ENCODE measurements around the gene ZNF76. TPM values are rescaled to one million over a fixed set of nuclear protein-coding genes. Genes with fewer than 3 reads are reported as not detected.

Gene ZNF76
- total RNA-seq, 1 experiment from 2014 or later, result 12.5 TPM

- no peak for DNase-seq (ENCODE audit: low read depth)
These were observed 7.9 kb downstream of the ZNF76 start for GRCh38 chr6:35267446-35267845.

DNA sequence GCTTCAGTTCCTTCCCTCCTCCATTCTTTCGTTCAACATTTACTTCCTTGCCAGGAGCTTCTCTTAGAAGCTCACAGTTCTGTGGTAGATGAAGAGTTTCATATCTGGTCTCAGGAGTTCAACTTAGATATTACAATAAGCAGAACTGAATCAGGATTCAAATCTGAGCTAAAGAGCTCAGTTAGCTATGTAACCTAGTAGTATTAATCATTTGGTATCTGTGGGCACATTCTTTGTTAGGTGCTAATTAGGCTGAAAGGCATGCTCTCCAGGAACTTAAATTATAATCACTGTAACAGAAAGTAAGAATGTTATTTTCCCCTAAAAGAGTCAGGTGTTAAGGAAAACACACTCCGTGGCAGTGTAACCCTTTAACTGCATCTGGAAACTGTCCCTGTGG is 8.4 kb downstream of the ZNF76 start:
- no peak for DNase-seq (ENCODE audit: low read depth)

DNA sequence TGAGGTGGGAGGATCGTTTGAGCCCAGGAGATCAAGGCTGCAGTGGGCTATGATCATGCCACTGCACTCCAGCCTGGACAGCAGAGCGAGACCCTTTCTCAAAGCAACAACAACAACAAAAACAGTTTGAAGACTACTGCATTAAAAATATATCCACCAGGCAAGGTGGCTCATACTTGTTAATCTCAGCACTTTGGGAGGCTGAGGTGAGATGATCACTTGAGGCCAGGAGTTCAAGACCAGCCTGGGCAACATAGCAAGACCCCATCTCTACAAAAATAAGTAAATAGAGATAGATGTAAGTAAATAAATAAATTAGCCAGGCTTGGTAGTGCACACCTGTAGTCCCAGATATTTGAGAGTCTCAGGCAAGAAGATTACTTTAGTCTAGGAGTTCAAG is 12.5 kb downstream of the ZNF76 start:
- DNase-seq (ENCODE audit: low read depth), result no peak

DNA sequence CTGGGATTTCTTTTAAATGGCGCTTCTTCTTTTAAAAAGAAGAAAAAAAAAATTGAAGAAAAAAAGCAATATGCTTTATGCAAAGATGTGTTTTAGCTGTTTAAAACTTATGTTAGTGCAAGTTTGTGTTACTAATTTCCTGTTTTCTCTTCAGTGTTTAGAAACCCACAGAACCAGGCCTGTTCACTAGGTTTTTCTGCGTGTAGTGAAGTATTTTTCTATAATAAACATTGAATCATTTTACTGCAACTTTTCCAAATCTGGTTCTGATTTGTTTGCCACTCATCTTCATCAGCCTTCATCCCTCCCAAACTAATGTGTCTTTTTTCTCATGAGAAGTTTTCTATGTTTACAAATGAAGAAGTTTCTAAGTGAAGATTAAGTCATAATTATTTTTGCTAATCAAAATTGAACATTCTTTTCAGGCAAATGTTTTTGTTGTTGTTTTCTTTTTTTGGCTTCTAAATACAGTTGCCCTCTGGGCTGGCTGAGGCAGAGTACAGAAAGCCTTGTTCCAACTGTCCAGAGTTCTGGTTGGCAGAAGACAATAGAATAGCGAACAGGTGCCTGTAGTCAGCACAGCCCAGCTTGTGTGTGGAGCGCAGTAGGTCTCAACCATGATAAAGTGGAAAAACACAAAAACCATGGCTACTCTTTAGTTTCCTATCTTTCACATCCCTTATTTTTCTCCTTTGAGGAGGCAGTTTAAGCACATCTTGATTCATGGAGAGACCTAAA is 14.5 kb downstream of the ZNF76 start:
- no peak for DNase-seq (ENCODE audit: low read depth)

DNA sequence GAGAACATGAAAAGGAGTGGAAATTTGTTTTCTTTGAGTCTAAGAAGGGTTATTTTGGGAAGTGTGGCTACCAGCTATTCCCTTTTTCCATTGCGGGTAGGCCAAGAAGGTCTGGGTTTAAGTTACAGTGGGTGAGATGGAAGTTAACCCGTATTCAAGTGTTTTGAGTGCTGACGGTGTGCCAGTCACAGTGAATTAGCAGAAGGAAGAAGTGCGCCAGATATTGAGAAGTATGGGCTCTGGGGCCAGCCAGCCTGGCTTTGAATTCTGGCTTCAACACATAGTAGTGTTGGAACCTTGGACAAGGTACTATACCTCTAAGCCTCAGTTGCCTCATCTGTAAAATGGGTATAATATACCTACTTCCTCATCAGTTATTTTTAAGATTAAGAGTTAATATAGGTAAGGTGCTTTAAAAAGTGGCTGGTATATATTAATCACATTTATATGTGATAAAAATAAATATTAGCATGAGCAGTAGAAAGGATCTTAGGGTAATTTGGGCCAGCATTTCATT is 16.3 kb downstream of the ZNF76 start:
- DNase-seq (ENCODE audit: low read depth), result no peak

DNA sequence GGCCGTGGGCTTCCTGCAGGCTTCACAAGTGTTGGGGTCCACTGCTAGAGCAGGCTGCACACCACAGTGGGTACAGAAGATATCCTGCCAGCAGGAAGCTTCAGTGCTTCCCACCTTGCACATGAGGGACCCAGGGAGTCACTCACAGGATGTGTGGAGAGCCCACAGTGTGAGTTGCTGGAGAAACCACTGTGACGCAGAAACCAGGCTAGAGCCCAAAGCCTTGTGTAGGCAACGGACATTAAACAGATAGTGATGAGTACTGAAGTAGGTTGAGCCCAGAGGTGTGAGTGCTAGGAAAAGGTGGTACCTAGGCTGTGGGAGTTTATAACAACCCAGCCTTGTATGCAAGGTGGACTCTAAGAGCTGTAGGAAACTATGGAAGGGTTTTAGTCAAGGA is 19.2 kb downstream of the ZNF76 start:
- DNase-seq (ENCODE audit: low read depth), result no peak

DNA sequence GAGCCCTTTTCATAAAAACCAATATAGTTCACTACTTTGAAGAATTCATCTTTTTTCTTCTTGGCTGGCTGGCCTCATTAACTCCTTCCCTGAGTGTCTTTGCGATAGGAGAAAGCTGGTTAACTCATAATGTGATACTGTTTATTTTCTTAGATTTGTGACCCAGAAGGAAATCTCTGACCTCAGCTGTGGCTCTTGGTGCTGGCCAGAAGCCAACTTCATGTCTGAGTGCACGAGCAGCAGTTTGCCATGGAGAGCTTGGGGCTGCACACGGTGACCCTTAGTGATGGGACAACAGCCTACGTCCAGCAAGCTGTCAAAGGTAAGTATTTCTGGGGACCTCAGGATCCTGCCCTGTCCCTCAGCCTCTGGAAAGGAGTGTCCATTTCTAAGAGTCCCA is 21.4 kb downstream of the ZNF76 start:
- DNase-seq (ENCODE audit: low read depth), result peak; percentile 46

- no peak for DNase-seq (ENCODE audit: low read depth)
These were observed 22.9 kb downstream of the ZNF76 start for GRCh38 chr6:35282472-35282871.

DNA sequence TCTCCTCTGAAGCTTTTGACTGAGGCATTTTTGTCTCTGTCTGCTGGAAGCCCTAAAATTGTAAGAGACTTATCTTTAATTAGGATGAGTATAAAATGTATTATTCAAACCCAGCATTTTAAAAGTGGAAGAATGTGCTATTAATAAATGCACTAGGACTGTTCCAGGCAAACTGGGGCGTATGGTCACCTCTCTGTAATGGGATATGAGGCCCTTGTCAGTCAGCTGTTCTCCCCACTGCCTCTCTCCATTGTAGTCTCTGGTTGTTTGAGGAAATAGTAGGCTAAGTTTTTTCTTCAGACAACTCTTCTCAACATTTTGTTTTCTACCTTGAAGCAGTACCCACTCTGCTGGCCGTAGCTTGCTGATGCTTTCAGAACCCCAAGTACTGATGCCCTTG is 23.8 kb downstream of the ZNF76 start:
- DNase-seq (ENCODE audit: low read depth), result no peak

- DNase-seq (ENCODE audit: low read depth), result no peak
These were observed 28.3 kb downstream of the ZNF76 start for GRCh38 chr6:35287671-35288396.

DNA sequence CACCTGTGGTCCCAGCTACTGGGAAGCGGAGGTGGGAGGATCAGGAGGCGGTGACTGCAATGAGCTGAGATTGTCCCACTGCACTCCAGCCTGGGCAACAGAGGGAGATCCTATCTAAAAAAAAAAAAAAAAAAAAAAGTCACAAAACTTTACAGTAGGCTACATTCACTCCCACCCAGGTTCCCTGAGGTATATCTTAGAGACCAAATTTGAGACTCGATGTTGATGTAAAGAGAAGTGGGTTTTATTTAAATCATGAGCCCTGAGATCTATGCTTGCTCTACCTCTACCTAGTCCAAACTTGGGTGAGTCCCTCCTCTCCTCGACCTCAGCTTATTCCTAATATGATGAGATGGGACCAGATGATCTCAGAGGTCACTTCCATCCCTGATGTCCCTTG is 29.3 kb downstream of the ZNF76 start:
- DNase-seq (ENCODE audit: low read depth), result no peak

GRCh38 chr6:35291491-35291890 is 32.0 kb downstream of the ZNF76 start:
- DNase-seq (ENCODE audit: low read depth), result no peak

DNA sequence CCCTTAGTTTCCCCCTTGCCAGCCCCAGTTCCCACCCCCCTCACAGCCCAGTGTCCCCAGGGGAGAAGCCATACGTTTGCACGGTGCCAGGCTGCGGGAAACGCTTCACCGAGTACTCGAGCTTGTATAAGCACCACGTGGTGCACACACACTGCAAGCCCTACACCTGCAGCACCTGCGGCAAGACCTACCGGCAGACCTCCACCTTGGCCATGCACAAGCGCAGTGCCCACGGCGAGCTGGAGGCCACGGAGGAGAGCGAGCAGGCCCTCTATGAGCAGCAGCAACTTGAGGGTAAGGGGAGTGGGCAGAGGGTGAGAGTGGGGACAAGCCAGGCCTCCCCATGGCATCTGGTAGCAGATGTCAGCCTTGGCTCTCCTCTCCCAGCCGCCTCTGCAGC is 33.0 kb downstream of the ZNF76 start:
- no peak for DNase-seq (ENCODE audit: low read depth)

DNA sequence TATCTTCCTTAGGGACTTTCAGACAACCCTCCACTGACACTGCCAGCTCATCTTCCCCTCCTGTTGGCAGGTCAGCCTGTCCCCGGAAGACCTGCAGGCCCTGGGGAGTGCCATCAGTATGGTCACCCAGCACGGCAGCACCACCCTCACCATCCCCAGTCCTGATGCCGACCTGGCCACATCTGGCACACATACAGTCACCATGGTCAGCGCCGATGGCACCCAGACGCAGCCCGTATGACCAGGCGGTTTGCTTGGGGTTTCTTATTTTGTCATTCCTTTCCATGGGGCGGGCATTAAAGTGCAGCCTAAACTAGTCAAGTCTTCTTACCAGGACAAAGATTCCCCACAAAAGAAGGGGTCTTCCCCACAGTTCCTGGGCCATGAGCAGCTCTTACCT is 34.1 kb downstream of the ZNF76 start:
- no peak for DNase-seq (ENCODE audit: low read depth)

DNA sequence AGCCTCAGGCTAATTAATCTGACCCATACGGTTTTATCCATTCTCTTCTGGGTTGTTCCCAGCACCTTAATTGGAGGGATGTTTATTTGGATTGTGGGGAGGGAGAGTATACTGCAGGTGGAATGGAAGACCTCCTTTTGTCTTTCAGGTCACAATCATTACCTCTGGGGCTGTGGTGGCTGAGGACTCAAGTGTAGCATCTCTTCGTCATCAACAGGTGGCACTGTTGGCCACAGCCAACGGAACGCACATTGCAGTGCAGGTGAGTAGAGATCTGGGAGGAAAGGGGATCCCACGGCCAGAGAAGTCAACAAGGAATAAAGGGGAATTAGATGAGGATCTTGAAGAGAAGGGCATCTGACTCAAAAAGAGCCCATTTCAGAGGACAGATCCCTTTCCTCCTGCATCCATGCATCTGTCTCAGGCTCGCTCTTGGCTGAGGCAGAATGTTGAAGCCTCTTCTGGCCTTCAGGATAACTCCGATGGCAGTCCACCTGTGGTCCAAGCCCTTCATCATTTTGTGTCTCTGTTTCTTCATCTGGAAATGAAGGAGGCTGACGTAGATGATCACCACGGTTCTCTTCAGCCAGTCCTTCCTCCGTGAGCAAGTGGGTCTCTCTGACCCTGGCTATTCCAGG is 34.9 kb downstream of the ZNF76 start:
- peak; percentile 53 for DNase-seq (ENCODE audit: low read depth)

GRCh38 chr6:35295036-35295435 is 35.5 kb downstream of the ZNF76 start:
- DNase-seq (ENCODE audit: low read depth), result no peak

GRCh38 chr6:35295521-35296315 is 36.2 kb downstream of the ZNF76 start:
- no peak for DNase-seq (ENCODE audit: low read depth)

DNA sequence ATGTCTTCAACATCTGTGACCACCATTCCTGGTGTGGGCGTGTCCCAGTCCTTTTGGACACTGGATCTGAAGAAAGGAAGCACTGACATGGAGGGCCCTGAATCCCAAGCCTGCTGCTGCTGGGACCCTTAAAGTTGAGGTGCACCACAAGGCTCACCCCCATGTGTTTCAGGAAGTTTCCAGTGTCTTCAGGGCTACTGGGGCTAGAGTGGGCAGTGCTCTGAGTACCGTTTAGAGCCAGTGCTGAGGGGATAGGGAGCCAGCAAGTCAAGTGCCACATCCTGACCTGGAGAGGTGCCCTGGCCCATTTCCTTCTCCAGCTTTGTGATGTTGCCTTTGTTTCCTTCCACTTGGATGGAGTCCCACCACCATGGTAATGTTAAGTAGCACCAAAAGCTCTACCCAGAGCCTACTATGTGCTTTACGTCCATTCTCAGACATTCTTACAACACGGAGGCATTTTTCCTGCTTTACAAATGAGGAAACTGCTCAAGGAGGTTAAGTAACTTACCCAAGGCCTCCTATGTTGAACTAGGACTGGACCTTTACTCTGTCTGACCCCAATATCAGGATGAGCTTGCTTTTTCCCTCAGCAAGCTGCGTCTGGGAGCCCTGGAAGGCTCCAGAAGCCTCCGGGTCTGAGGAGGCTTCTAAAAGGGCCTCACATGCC is 37.5 kb downstream of the ZNF76 start:
- no peak for DNase-seq (ENCODE audit: low read depth)

DNA sequence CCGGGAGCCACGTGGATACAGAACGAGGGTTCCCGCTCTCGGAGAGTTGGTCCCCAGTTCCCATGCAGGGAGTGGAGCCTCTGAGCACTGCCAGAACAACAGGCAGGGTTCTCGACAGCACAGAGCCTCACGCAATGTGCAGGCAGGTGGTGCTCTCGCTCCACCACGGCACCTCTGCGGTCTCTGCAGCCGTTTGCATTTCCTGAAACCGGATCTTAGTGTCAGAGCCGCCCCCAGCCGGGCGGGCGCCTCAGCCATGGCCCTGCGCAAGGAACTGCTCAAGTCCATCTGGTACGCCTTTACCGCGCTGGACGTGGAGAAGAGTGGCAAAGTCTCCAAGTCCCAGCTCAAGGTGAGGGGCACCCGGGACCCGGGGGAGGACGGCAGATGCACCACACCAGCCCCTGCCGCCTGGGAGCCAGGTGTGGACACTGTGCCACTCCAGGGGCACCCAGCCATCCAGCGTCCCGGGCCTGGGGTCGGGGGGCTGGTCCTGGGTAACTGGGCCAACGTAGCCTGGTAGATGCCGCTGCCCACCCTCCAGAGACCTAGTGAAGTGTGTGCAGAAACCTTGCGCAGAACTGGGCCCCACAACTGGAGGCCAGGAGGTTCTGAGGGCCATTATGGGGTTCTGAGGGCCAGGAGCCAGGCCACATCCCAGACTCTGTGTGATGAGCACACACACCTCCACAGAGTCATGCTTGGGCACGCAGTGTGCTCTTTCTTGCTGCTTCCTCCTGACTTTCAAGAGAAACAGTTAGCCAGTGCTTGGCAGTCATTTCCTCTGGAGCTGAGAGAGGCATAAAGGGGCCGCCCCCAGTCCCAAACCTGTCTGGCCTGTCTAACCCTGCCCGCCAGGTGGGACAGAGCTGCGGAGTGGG is 38.3 kb downstream of the ZNF76 start, which contains the start of gene DEF6:
TSS of gene DEF6 (plus strand) at position 218 of the 881 bp plus-strand sequence. CDS start at position 257, 39 bp downstream.
- peak; percentile 95 for DNase-seq (ENCODE audit: low read depth)

GRCh38 chr6:35298625-35299140 is 39.1 kb downstream of the ZNF76 start:
- DNase-seq (ENCODE audit: low read depth), result no peak
